Activated CD4-positive, alpha-beta memory T cell treated with anti-CD3 and anti-CD28 coated beads for 36 hours (primary cell): Measurements from ENCODE around the gene HOXB3. TPM values are rescaled to one million over a fixed set of nuclear protein-coding genes. Genes with fewer than 3 reads are reported as not detected.

Source experiments
- CTCF ChIA-PET: fragments of 350-600 bp; sonication (Branson Sonifier 250); formaldehyde crosslinking; loops from one replicate; lab custom pipeline; 2021; ENCODE audit warnings: antibody characterized with exemption, inconsistent platforms; lab: Charles Lee
- POLR2A ChIA-PET: fragments of 350-600 bp; sonication (Branson Sonifier 250); formaldehyde crosslinking; loops from one replicate; lab custom pipeline; 2021; ENCODE audit warnings: antibody characterized with exemption; lab: Charles Lee
- DNase-seq: peaks from one replicate; pipeline ENCODE4 v3.0.0-alpha.2; 2020
- H3K27ac Mint-ChIP-seq: one replicate; pipeline ENCODE4 v1.8.0; 2021; ENCODE audit warnings: mixed read lengths
- H3K27me3 Mint-ChIP-seq: one replicate; pipeline ENCODE4 v1.8.0; 2021; ENCODE audit warnings: mixed read lengths
- H3K36me3 Mint-ChIP-seq: one replicate; pipeline ENCODE4 v1.8.0; 2021; ENCODE audit warnings: mixed read lengths
- H3K4me1 Mint-ChIP-seq: one replicate; pipeline ENCODE4 v1.8.0; 2021; ENCODE audit warnings: low read depth, mixed read lengths
- H3K4me3 Mint-ChIP-seq: one replicate; pipeline ENCODE4 v1.8.0; 2021; ENCODE audit warnings: mild to moderate bottlenecking, mixed read lengths
- H3K9me3 Mint-ChIP-seq: one replicate; pipeline ENCODE4 v1.8.0; 2021; ENCODE audit warnings: mixed read lengths
- intact Hi-C: fragments of 100-400 bp; cut with micrococcal nuclease; formaldehyde crosslinking; loops from one replicate; pipeline ENCODE4 v1.15.1; 2023
- total RNA-seq, 2 experiments: library from RNA; stranded (reverse); gene quantifications; one replicate each; pipeline ENCODE4 v1.2.3, GENCODE V29; 2021

HOXB3 gene
- total RNA-seq, 2 experiments from 2014 or later, result 2.6 TPM

DNA sequence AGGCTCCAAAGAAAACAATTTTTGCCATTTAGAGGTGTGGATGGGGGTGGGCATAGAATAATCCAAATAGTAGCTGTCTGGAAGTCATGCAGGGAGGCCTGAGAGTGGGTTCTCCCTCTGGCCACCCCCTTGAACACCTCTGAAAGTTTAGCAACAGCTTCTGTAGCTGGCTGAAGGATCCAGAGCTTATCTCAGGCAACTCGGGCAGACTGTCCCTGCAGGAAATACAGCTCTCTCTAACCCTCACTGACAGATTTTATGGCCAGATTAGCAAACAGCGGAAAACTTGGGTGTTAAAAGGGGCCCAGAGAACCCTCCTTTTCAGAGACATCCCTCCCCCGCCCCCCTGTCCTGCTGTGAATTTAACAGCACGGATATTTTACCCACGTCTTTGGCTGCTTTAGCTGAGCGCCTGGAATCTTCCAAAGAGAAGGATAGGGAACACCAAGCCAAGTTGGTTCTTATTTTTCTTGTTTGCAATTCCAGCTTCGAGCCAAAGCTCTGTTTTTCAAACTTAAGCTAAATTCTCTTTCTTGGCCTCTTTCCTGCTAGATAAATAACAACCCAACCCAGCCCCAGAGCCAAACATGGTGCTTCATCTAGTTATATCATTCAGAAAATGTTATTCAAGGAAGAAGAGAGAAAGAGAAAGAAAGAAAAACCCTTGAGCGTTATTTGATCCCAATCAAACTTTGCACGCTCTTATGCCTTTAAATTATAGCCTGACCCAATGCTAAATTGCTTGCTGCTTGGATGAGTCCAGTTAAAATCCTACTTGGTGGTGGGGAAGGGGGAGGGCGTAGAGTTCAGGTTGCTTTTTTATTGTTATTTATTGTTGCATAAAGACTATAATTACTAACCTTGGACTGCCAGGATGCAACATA lies 42.9 kb downstream of the HOXB3 start:
- intact Hi-C loops, result no loop called here
- H3K4me1 Mint-ChIP-seq, result peaks cover 32% of the 10 kb centered on the region
- H3K27me3 Mint-ChIP-seq, result peaks cover 15% of the 10 kb centered on the region
- ChIA-PET POLR2A (interaction anchor here (1.2 kb wide), 1 partner anchor 8 kb away, joined by 3 read pairs; no protein-coding TSS in a partner anchor), CTCF (interaction anchor here (1.7 to 2.5 kb wide), 2 partner anchors 54 to 239 kb away, joined by 5 to 7 read pairs; no protein-coding TSS in a partner anchor)
- H3K4me3 Mint-ChIP-seq, result peak overlapping the region; percentile 67
- peaks cover 9% of the 10 kb centered on the region for H3K36me3 Mint-ChIP-seq
- peak; percentile 25 for DNase-seq
- peak overlapping the region; percentile 85 for H3K27ac Mint-ChIP-seq
- H3K9me3 Mint-ChIP-seq, result no peaks in the 10 kb centered on the region

DNA sequence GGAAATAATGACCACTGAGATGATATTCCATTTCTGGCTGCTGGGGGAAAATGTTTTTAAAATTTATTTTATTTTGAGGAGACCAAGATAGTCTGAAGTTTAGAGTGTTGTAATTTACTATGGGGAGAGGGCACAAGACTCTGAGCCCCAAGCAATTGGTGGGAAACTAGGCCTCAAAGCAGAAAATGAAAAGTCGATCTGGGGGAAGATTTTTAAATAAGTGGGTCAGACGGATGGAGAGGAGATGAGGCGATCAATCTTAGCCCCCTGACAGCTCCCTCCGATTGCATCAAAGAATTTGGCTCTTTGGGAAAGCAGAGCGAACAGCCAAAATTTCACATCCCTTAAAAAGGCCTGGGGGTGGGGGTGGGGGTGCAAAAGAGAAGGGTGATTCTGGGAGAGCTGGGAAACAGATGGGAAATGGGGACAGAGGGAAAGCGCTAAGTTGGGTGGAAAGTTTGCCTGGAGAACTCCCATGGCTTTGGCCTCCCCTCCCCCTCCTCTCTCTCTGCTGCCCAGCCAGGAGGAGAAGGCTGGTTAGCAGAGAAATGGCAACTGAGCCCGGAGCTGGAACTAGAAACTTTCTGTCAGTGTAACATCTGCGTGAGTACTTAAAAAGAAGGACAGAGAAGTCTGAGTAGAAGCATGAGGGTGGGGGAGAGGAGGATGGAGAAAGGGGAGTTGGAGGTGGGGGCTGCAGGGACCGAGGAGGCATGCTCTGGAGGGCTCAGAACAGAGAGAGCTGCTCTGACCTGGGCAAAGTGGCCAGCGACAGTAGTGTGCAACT lies 43.7 kb downstream of the HOXB3 start:
- Mint-ChIP-seq H3K27me3 (peaks cover 18% of the 10 kb centered on the region), H3K9me3 (no peaks in the 10 kb centered on the region), H3K4me3 (peak overlapping the region; percentile 67), H3K4me1 (peaks cover 32% of the 10 kb centered on the region), H3K27ac (peak overlapping the region; percentile 85), H3K36me3 (peaks cover 11% of the 10 kb centered on the region)
- POLR2A ChIA-PET, result interaction anchor here (1.2 kb wide), 1 partner anchor 9 kb away, joined by 3 read pairs; no protein-coding TSS in a partner anchor
- DNase-seq, result no peak
- intact Hi-C loops, result no loop called here
- CTCF ChIA-PET, result interaction anchor here (2.5 kb wide), 1 partner anchor 54 kb away, joined by 7 read pairs; no protein-coding TSS in a partner anchor

DNA sequence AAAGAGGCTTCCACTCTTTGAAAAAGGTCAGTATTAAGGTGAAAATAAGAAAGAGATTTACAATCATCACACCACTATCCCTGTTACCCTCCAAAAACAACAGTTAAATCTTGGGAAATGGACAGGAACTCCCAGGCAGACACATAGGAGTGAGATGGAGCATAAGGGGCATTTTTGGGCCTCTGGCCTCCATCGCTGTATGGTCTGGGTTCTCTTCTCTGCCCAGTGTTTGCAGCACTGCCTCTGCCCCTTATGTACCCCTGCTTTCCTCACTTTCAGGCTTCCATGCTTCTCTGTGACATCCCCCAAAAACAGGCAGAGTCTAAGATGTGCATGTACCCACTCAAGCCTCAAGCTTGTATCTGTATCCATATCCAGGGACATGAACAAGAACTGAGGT lies 44.5 kb downstream of the HOXB3 start:
- no peak for DNase-seq
- peak overlapping the region; percentile 84 for H3K4me3 Mint-ChIP-seq
- peak overlapping the region; percentile 96 for H3K27ac Mint-ChIP-seq
- H3K9me3 Mint-ChIP-seq, result no peaks in the 10 kb centered on the region
- intact Hi-C loops, result no loop called here
- peaks cover 18% of the 10 kb centered on the region for H3K27me3 Mint-ChIP-seq
- H3K36me3 Mint-ChIP-seq, result peaks cover 11% of the 10 kb centered on the region
- ChIA-PET CTCF (no interaction called here), POLR2A (no interaction called here)
- H3K4me1 Mint-ChIP-seq, result peaks cover 32% of the 10 kb centered on the region

GRCh38 chr17:48545022-48545375 lies 45.0 kb downstream of the HOXB3 start, which contains the start of gene HOXB2:
Gene HOXB2, minus strand, starts transcription at chr17:48545109. Its CDS starts 198 bp downstream, at chr17:48544911.
- Mint-ChIP-seq H3K4me3 (peak within 1 kb of the TSS; percentile 84), H3K27ac (peak within 1 kb of the TSS; percentile 96), H3K4me1 (peaks cover 37% of the 10 kb centered on the region), H3K27me3 (peaks cover 18% of the 10 kb centered on the region), H3K9me3 (no peaks in the 10 kb centered on the region), H3K36me3 (peaks cover 11% of the 10 kb centered on the region)
- intact Hi-C loops, result no loop called here
- POLR2A ChIA-PET, result no interaction called here
- DNase-seq, result no peak
- CTCF ChIA-PET, result no interaction called here

GRCh38 chr17:48544349-48545021 lies 45.6 kb downstream of the HOXB3 start:
- CTCF ChIA-PET, result interaction anchor here (0.7 kb wide), 1 partner anchor 12 kb away, joined by 4 read pairs; no protein-coding TSS in a partner anchor
- intact Hi-C loops, result loop anchor here (5.0 kb wide), 1 partner anchor 33 kb away; the partner anchor contains the start of gene HOXB4
- peaks cover 18% of the 10 kb centered on the region for H3K27me3 Mint-ChIP-seq
- H3K9me3 Mint-ChIP-seq, result no peaks in the 10 kb centered on the region
- peaks cover 40% of the 10 kb centered on the region for H3K4me1 Mint-ChIP-seq
- peak; percentile 63 for DNase-seq
- H3K36me3 Mint-ChIP-seq, result peaks cover 11% of the 10 kb centered on the region
- peak overlapping the region; percentile 96 for H3K27ac Mint-ChIP-seq
- POLR2A ChIA-PET, result interaction anchor here (1.2 kb wide), 1 partner anchor 12 kb away, joined by 3 read pairs; no protein-coding TSS in a partner anchor
- H3K4me3 Mint-ChIP-seq, result peak overlapping the region; percentile 84

GRCh38 chr17:48543854-48544348 lies 46.1 kb downstream of the HOXB3 start:
- POLR2A ChIA-PET, result interaction anchor here (0.6 to 1.2 kb wide), 2 partner anchors 12 to 34 kb away, joined by 3 read pairs; no protein-coding TSS in a partner anchor
- CTCF ChIA-PET, result interaction anchor here (0.7 to 1.2 kb wide), 2 partner anchors 11 to 281 kb away, joined by 3 to 4 read pairs; no protein-coding TSS in a partner anchor
- H3K4me1 Mint-ChIP-seq, result peaks cover 40% of the 10 kb centered on the region
- no peaks in the 10 kb centered on the region for H3K9me3 Mint-ChIP-seq
- H3K4me3 Mint-ChIP-seq, result peak overlapping the region; percentile 84
- H3K27ac Mint-ChIP-seq, result peak overlapping the region; percentile 96
- intact Hi-C loops, result loop anchor here (5.0 kb wide), 1 partner anchor 33 kb away; the partner anchor contains the start of gene HOXB4
- H3K36me3 Mint-ChIP-seq, result peaks cover 11% of the 10 kb centered on the region
- peaks cover 18% of the 10 kb centered on the region for H3K27me3 Mint-ChIP-seq
- DNase-seq, result peak; percentile 62

GRCh38 chr17:48543107-48543853 lies 46.8 kb downstream of the HOXB3 start:
- CTCF ChIA-PET, result interaction anchor here (1.1 to 1.2 kb wide), 2 partner anchors 35 to 280 kb away, joined by 3 read pairs; partner anchors contain the start of gene HOXB4
- H3K9me3 Mint-ChIP-seq, result no peaks in the 10 kb centered on the region
- peaks cover 37% of the 10 kb centered on the region for H3K4me1 Mint-ChIP-seq
- peaks cover 11% of the 10 kb centered on the region for H3K36me3 Mint-ChIP-seq
- POLR2A ChIA-PET, result interaction anchor here (0.6 to 1.2 kb wide), 3 partner anchors 11 to 34 kb away, joined by 3 read pairs; no protein-coding TSS in a partner anchor
- peak overlapping the region; percentile 84 for H3K4me3 Mint-ChIP-seq
- intact Hi-C loops, result loop anchor here (5.0 kb wide), 1 partner anchor 34 kb away; the partner anchor contains the start of gene HOXB4
- DNase-seq, result peak; percentile 74
- H3K27ac Mint-ChIP-seq, result peak overlapping the region; percentile 96
- H3K27me3 Mint-ChIP-seq, result peaks cover 18% of the 10 kb centered on the region

DNA sequence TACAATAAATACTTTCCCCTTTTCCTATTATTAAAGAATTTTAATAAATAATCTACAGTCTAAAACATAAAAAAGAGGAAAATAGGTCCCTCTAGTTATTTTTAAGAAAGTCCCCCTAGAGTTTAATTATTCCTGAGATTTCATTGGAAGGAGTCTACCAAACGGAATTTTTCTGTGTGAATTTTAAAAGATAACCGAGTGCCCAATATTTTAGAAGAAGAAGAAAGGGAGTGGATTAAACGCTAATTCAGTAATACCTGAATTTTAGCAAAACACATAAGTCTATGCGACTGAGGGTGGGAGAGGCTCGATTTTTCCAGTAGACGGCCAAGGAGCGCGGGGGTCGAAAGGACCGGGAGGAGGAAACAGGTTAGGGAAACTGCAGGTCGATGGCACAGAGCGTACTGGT lies 47.3 kb downstream of the HOXB3 start:
- H3K27me3 Mint-ChIP-seq, result peaks cover 18% of the 10 kb centered on the region
- peaks cover 35% of the 10 kb centered on the region for H3K4me1 Mint-ChIP-seq
- ChIA-PET POLR2A (interaction anchor here (1.1 kb wide), 1 partner anchor 30 kb away, joined by 3 read pairs; no protein-coding TSS in a partner anchor), CTCF (interaction anchor here (1.1 to 1.9 kb wide), 3 partner anchors 35 to 280 kb away, joined by 3 to 5 read pairs (median 3); partner anchors contain the start of gene HOXB4)
- H3K9me3 Mint-ChIP-seq, result no peaks in the 10 kb centered on the region
- peak overlapping the region; percentile 96 for H3K27ac Mint-ChIP-seq
- DNase-seq, result no peak
- peak overlapping the region; percentile 84 for H3K4me3 Mint-ChIP-seq
- H3K36me3 Mint-ChIP-seq, result peaks cover 11% of the 10 kb centered on the region
- intact Hi-C loops, result loop anchor here (5.0 kb wide), 1 partner anchor 35 kb away; the partner anchor contains the start of gene HOXB4

GRCh38 chr17:48542114-48542656 lies 47.9 kb downstream of the HOXB3 start:
- DNase-seq, result peak; percentile 31
- Mint-ChIP-seq H3K36me3 (peaks cover 11% of the 10 kb centered on the region), H3K4me3 (peak overlapping the region; percentile 84), H3K27ac (peak overlapping the region; percentile 96), H3K4me1 (peaks cover 31% of the 10 kb centered on the region), H3K9me3 (no peaks in the 10 kb centered on the region), H3K27me3 (peaks cover 18% of the 10 kb centered on the region)
- ChIA-PET CTCF (interaction anchor here (1.1 to 1.9 kb wide), 2 partner anchors 36 to 51 kb away, joined by 3 to 5 read pairs; partner anchors contain the start of gene HOXB4), POLR2A (interaction anchor here (0.9 to 1.1 kb wide), 3 partner anchors 26 to 41 kb away, joined by 3 read pairs; no protein-coding TSS in a partner anchor)
- intact Hi-C loops, result loop anchor here (5.0 kb wide), 1 partner anchor 35 kb away; the partner anchor contains the start of gene HOXB4
